GM18507 (cell line): ENCODE data around the gene PPP1R26.
"Not testable (repeated sequence)": the region's sequence is repeated elsewhere in the genome, so short reads cannot be mapped to it uniquely, and the experiment has no call there.

Source experiments
- DNase-seq: peaks from one replicate; pipeline ENCODE4 v3.0.0; 2011; ENCODE audit warnings: low read depth; ENCODE audit not compliant: insufficient read length; ENCODE audit errors: extremely low spot score
- FAIRE-seq: peaks from 2 replicates; lab custom pipeline; 2011; peaks lifted over from hg19 to GRCh38; lab: Jason Lieb, UNC

Gene PPP1R26

DNA sequence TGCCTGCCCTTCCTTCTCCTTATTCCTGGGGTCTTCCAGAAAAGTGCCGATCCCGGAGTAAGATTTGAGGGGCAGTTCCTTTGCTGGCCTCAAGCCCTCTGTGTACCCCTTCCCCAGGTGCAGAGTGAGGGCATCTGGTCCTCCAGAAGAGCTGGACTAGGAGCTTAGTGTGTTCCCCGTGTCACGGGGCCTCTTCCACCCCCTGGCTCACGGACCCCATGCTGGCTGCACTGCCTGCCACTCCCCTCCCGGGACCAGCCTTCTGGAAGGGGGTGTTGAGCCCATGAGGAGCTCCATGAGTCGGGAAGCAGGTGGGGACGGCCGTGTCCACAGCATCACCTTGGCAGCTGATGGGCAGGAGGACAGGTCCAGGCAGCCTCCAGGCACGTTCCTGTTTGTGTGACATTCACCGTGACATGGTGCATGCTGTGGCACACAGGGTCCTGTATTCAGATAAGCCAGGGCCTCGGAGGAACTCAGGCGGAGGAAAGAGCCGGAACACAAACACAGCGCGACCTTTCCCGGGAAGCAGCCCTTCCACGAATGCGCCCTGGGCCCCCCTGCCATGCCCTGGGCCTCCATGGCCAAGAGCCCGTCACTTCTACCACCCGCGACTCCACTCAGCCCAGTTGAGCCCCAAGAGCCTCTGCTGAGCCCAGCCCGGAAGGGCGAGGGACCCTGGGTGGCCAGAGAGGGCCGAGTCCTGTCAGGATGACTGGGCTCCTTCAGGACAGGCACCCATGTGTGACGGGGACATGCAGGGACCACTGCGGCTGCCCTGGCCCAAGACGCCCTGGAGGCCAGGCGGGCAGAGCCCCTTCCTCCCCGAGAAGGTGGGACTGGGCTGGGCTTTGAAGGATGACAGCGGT, 35.7 kb downstream of the PPP1R26 start:
- DNase-seq (no peak), FAIRE-seq (no peak)

DNA sequence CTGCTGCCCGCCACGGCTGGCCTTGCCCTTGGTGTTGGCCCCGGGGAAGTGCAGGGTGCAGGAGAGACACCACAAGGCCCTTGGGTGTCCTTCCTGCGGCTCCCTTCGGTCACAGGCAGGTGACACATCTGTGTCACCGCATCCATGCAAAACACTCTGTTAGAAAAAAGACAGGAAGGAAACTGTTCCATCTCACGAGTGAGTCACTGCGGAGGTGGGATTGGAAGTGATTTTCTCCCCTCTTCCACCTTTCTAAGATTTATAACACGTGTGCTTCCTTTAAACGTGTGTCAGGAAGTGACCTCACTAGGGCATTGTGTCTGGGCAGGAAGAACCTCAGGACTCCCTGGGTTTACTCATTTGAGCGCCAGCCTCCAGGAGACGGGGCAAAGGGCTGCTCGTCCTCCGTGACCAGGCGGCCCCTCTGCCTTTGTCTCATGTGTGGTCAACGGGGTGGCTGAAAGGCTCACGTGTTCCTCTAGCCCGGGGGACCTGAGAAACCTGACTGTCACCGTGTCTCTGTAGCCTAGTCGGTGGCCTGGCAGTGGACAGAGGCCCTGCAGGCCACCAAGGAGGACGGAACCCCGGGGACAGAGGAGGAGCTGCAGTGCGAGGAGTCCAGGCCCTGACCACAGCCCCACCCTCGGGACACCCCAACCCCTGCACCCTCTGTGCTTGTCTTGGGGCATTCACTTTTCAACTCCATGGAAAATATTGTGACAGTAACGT, 36.7 kb downstream of the PPP1R26 start:
- FAIRE-seq (no peak), DNase-seq (no peak)

DNA sequence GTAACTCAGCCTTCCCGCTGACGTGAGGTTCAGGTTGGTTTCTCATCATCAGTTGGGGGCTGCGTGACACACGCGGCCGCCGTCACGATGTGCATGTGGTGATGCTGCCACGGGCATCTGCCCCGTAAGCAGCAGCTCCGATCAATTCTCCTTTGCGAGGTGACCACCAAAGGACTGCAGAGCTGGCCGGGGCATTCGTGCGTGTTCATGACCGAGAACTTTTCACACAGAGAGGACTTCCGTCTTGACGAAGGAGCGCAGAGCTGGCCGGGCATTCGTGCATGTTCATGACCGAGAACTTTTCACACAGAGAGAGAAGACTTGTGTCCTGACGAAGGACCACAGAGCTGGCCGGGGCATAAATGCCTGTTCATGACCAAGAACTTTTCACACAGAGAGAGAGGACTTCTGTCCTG, 37.8 kb downstream of the PPP1R26 start:
- DNase-seq, result no peak

DNA sequence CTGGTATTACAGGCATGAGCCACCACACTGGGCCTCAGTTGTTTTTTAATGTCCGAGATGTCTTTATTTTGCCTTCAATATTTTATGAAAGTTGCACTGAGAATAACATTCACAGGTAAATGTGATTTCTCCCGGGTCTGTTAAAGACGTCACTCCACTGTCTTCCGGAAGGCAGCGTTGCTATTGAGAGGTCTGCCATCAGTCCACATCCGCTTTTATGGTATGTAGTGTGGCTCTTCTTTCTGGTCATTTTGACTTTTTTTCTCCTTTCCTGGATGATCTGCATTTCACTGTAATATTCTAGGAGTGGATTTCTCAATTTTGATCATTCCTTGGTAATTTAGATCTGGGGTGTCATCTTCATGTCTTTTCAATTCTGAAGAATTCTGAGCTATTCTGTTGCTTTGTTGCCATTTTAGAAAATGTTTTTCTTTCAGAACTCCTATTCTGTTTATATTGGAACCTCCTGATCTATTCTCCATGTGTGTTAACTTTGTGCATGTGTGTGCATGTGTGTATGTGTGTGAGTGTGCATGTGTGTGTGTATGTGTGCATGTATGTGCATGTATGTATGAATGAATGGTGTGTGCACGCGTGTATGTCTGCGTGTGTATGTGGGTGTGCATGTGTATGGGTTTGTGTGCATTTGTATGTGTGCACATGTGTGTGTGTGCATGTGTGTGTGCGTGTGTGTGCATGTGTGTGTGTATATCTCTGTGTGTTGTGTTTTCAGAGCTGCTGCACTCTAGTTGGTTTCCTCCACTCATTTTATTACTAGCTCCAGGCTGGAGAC, 39.8 kb downstream of the PPP1R26 start:
- FAIRE-seq (no peak), DNase-seq (no peak)

More for the DNA sequence above, 37.8 kb downstream of the PPP1R26 start:
- FAIRE-seq, result no peak

DNA sequence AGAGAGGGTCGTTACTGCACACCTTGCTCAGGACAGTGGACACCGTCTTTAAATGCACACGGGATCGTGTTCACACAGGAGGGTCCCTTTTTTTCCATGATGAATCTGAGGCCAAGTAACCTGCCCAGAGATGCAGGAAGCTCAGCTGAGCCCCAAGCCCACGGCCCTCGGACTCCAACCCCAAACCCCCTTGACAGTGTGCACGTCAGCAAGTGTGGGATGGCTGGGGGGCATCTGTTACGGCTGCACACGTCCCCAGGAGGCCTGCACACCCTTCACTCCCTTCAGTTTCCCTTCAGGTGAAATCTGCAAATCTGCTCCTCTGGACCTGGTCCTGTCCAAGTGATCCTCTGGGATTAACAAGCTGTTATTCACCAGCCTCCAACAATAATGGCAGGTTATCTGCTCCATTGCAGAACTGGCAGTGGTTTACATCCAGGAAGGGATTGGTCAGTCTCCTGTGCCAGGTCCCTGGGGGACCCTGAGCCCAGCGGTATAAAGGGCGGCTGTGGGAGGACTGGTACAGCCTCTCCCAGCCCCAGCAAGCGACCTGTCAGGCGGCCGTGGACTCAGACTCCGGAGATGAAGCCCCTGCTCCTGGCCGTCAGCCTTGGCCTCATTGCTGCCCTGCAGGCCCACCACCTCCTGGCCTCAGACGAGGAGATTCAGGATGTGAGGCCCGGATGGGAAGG, 41.5 kb downstream of the PPP1R26 start, which contains the start of gene LCN1:
Gene LCN1, plus strand, starts transcription at position 525 of the 692 bp plus-strand sequence. Its CDS starts 58 bp downstream, at position 583.
- FAIRE-seq (no peak), DNase-seq (no peak)

DNA sequence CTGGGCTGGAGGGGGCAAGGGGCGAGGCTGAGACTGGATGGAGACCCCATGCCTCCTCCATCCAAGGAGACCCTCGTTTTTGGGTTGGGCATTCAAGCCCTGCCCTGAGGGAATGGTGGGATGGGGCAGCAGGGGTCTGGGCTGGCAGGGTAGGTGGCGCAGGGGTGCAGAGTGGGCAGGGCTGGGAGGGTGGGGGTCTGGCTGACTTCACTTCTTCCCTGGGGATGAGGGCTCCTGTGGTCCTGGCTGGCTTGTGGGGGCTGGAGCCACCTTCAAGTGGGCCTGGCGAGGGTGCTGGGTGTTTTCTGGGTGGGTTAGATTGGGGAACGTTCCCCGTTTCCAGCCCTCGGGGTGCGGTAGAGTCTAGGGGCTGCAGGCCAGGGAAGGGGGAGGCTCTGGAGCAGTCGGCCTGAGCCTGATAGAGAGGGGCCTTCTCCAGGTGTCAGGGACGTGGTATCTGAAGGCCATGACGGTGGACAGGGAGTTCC, 42.1 kb downstream of the PPP1R26 start:
- no peak for FAIRE-seq
- no peak for DNase-seq

DNA sequence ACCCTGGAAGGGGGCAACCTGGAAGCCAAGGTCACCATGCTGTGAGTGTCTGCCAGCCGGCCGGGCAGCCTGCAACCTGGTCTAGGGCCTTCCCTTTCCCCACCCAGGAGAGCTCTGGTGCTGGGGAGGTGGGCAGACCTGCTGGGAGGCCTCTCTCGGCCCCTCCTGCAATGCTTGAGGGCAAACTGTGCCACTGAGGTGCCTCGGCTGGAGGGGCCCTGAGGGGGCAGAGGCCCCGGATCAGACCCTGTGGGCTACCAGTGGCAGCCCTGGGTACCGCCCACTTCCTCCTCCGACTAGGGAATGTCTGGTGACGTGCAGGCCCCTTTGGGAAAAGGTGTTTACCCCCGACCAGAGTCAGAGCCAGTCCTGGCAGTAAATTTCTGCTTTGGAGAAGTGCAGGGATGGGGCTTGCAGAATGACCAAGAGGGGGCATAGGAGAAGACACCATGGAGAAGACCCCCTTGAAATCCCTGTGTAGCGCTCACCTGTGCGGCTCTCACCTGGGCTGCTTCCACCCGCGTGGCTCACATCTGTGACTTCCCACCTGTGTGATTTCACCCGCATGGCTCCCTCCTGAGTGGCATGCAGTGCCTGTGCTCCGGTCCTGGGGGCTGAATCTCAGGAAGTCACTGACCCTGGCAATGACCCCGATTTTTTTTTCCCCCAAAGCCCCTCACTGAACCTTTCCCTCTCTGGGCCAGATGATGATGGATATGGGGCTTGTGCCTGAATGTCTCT, 42.7 kb downstream of the PPP1R26 start:
- no peak for FAIRE-seq
- no peak for DNase-seq

DNA sequence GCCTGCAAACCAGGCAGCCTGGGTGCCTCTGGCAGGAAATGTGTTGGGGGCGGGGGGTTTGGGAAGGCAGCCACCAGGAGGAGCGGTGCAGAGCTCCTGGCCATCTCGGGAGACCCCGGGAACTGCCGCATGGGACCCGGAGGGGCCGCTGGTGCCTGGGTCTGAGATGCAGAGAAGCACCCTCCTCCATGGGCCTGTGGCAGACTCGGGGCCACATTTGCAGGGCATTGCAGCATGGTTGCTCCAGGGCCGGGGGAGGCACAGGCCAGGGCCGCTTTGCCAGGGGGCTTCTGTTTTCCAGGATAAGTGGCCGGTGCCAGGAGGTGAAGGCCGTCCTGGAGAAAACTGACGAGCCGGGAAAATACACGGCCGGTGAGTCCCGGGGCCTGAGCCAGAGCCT, 43.3 kb downstream of the PPP1R26 start:
- no peak for DNase-seq
- FAIRE-seq, result no peak

DNA sequence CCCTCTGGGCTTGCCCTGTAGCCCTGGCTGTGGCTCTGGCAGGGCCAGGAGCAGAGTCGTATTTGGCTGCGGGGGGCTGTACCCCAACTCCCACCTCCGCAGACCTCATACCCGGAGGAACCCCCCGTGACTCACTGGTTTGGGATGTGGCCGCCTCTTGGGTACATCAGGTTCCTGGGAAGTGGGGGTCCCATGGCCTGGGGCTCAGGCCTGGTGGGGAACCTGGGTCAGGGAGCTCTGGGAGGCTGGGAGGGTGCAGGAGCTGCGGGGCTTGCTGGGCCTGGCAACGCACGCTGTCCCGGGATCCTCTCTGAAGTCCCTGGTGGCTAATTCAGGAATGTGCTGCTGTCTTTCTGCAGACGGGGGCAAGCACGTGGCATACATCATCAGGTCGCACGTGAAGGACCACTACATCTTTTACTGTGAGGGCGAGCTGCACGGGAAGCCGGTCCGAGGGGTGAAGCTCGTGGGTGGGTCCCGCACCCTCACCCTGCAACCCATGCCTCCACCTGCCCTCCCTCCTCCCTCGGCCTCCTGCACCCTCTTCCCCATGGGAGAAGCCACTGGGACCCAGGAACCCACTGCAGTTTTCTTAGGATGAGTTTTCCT, 44.0 kb downstream of the PPP1R26 start:
- DNase-seq, result no peak
- FAIRE-seq, result no peak

DNA sequence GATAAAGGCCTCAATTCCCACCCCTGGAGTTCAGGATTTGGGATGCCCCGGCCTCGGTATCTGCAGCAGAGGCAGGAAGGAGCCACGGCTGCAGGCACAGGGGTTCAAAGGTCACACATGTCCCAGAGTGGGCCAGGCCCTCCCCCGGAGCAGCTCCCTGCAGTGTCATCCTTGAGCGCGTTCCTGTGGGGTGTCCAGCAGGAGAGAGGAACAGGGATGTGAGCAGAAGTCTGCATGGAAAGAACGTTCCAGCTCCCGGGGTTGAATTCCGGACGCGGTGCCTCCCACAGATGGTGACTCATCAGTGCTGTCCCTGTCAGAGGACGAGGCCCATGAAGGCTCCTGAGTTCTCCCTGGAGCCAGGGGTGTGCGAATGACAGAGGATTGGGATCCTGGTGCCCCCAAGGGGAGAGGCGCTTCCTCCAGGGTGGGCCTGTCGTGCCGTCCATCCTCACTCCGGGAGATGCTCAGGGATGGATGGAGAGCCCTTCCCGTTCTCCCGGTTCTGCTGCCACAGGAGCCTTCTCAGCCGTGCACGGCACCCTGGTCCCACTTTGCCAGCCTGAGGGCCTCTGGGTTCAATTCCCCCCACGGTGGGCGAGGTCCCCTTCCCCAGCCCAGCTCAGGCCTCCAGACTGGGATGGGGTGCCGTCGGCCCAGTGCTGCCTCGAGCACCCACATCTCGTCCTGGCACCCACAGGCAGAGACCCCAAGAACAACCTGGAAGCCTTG, 44.7 kb downstream of the PPP1R26 start:
- FAIRE-seq (no peak), DNase-seq (no peak)

DNA sequence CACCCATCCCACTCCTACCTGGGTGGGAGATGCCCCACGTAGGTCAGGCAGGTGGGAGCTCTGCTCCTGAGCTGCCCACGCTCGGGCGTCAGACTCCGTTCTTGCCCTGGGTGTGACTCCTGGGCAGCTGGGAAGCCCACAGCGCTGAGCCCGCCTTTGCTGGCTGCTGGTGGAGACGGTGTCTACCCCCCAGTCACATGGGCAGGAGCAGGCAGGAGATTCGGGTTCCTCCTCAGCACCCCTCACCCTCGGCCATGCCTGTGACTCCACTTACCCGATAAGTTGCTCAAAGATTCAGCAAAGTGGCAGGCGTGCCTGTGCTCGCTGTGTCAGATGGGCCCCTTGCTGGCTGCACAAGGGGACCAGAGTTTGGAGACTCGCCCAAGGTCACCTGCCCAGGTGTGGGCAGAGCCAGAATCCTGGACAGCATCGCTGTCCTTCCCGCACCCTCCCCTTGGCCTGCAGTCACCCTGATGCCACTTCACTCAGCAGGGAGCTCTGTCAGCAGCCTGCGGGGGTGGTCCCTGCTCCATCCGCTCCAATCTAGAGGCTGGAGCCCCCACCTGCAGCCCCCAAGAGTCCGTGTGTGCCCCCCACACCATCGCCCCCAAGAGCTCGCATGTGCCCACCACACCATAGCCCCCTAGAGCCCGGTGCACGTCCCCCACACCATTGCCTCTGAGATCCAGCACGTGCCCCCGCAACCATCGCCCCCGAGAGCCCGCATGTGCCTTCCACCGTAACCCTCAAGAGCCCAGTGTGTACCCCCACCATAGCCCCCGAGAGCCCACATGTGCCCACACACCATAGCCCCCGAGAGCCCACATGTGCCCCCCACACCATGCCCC, 45.9 kb downstream of the PPP1R26 start:
- no peak for DNase-seq
- no peak for FAIRE-seq

DNA sequence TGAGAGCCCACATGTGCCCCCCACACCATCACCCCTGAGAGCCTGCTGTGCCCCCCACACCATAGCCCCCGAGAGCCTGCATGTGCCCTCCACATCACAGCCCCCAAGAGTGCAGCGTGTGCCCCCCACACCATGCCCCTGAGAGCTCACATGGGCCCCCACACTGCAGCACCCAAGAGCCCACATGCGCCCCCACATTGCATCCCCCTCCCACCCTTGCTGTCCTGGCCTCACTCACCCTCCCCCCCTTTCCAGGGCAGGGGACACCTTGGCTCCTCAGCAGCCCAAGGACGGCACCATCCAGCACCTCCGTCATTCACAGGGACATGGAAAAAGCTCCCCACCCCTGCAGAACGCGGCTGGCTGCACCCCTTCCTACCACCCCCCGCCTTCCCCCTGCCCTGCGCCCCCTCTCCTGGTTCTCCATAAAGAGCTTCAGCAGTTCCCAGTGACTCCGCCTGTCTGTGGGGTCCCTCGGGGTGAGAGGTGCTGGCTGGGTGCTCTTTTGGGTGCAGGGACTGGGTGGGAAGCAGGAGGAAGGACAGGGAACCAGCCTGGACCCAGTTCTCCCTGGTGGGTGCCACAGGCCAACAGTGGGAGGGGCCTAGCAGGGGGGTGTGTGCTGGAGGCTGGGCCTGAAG, 46.6 kb downstream of the PPP1R26 start:
- FAIRE-seq, result no peak

DNA sequence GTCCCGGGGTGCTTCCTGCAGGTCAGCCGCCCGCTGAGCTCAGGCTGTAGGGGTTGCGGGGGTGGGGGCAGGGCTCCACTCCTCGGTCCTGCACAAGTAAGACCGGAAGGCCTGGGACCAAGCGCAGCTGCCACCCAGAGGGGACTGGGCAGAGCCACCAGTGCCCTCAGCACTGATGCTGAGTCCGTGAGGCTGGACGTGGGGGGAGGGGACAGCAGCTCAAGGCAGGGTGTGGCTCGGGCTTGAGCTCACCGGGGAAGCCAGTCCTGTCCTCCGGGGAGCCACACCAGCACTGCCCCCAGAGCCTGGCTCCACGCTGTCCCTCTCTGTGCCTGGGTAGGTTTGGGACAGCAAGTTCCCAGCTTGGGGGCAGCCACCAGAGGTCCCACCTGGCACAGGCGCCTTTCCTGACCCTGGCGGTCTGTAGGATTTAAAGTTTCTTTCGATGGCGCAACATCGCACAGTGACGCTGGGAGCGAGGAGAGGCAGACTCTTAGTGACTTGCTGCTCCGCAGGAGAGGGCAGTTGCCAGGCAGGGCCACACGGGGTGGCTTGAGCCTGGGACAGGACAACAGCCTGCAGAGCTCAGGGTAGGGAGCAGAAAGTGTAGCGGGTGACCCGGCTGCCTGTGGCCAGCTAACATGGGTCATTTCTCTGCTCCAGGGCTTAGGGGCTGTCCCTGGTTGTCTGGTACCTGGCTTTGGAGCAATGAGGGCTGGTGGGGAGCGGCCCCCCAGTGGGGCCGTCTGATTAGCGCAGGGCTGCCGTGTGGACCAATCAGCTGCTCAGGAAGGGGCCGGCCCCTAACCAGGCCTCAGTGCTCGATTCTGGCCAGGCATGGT, 47.4 kb downstream of the PPP1R26 start:
- FAIRE-seq (no peak), DNase-seq (no peak)

More for the DNA sequence above, 46.6 kb downstream of the PPP1R26 start:
- DNase-seq, result no peak

DNA sequence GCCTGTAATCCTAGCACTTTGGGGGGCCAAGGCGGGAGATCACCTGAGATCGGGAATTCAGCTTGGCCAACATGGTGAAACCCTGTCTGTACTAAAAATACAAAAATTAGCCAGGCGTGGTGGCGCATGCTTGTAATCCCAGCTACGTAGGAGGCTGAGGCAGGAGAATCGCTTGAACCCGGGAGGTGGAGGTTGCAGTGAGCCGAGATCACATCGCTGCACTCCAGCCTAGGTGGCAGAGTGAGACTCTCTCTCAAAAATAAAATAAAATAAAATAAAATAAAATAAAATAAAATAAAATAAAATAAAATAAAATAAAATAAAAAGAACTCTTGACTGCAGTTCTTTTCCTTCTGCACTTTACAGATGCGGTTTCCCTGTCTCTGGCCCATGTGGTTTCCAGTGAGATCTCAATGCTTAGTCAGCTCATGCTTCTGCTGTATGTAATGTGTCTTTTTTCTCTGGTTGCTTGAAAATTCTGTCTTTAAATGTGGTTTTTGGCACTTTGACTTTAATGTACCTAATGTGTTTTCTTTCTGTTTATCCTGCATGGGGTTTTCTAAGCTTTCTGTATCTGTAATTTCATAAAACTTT, 49.4 kb downstream of the PPP1R26 start:
- DNase-seq, FAIRE-seq: not testable (repeated sequence)

DNA sequence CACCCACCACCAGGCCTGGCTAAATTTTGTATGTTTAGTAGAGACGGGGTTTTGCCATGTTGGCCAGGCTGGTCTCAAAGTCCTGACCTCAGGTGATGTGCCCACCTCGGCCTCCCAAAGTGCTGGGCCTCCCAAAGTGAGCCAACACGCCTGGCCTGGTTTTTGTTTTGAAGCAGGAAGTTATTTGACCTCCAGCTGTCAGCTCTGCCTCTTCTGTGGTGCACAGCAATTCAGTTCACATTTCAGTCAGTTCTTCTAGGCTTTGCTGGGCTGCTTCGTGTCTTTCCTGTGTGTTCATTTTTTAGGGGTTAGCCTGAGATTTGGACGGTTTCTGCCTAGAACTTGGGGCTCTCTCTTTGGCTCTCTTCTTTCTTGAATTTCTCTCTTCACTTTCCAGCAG, 50.6 kb downstream of the PPP1R26 start:
- FAIRE-seq (no peak), DNase-seq (no peak)
